C4-2B (cell line): ENCODE data around the gene PLPP4.
"Not testable (repeated sequence)": the region's sequence is repeated elsewhere in the genome, so short reads cannot be mapped to it uniquely, and the experiment has no call there.

Experiments used
- H3K27ac ChIP-seq: fragments of 450-650 bp; 2 replicates; pipeline ENCODE4 v1.5.1; 2017
- CTCF ChIP-seq: fragments of 450-650 bp; conservative IDR thresholded peaks from 2 replicates; pipeline ENCODE4 v1.5.1; 2017; ENCODE audit warnings: mild to moderate bottlenecking
- ZFX ChIP-seq: fragments of 450-650 bp; IDR thresholded peaks from 2 replicates; pipeline ENCODE4 v1.6.1; 2017

Gene PLPP4

GRCh38 chr10:120495226-120496009, 38.4 kb downstream of the PLPP4 start:
- no peak for TF ChIP-seq ZFX
- no peak for TF ChIP-seq CTCF
- H3K27ac ChIP-seq: no peak overlapping the region

- no peak overlapping the region for H3K27ac ChIP-seq
- TF ChIP-seq ZFX (no peak), CTCF (no peak)
Observed at GRCh38 chr10:120499883-120500282, 42.9 kb downstream of the PLPP4 start.

DNA sequence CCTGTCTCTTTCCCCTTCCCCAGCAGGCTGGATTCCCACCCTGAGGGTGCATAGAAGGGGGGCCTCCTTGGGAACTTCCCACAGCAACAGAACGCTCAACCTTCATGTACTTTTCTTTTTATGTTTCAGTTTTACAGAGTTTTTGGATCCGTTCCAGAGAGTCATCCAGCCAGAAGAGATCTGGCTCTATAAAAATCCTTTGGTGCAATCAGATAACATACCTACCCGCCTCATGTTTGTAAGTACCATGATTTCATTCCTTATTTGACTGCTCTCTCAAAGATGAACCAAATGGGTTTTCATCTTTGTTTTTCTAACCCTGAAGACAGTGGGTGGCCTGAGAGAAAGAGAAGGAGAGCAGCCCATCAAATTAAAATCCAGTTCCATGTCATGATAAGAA, 46.7 kb downstream of the PLPP4 start:
- H3K27ac ChIP-seq: no peak overlapping the region
- no peak for TF ChIP-seq ZFX
- TF ChIP-seq CTCF: no peak

DNA sequence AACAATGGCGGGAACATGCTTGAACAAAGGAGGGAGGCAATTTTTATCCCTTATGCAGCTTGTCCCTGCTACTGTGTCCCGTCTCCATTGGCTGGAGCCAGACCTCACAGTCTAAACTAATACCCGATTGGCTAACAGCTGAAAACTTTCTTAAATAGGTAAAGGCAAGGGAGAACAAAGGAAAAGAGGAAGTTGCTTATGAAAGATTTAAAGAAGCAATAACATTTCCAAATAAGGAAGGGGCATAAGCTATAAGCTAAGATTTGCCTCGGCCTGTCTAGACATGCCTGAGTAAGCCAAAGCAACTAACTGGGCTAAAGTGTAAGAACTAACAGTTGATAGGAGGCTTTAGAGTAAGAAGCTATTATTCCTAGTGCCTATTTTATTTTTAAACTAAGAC, 47.2 kb downstream of the PLPP4 start:
- not testable (repeated sequence) for H3K27ac ChIP-seq

GRCh38 chr10:120505056-120505455, 48.0 kb downstream of the PLPP4 start:
- no peak overlapping the region for H3K27ac ChIP-seq

GRCh38 chr10:120505866-120506265, 48.8 kb downstream of the PLPP4 start:
- TF ChIP-seq CTCF: no peak
- TF ChIP-seq ZFX: no peak
- no peak overlapping the region for H3K27ac ChIP-seq

More at GRCh38 chr10:120505056-120505455, 48.0 kb downstream of the PLPP4 start:
- TF ChIP-seq ZFX: no peak
- no peak for TF ChIP-seq CTCF

- TF ChIP-seq CTCF (no peak), ZFX (no peak)
- H3K27ac ChIP-seq: no peak overlapping the region
Observed at GRCh38 chr10:120506674-120507073, 49.6 kb downstream of the PLPP4 start.

GRCh38 chr10:120507175-120507574, 50.1 kb downstream of the PLPP4 start:
- no peak for TF ChIP-seq CTCF
- TF ChIP-seq ZFX: no peak
- no peak overlapping the region for H3K27ac ChIP-seq
